DOHH2 (cell line): ENCODE results near the gene H2AZ2.

Experiments
- EZH2phosphoT487 ChIP-seq: fragments of 200-600 bp; sonication (generic); IDR thresholded peaks from 2 replicates; pipeline ENCODE4 v1.6.1; 2017; ENCODE audit warnings: borderline replicate concordance, mild to moderate bottlenecking, antibody characterized with exemption, low read length, moderate library complexity, mixed read lengths
- TF ChIP-seq, protein P1 (sequence below): fragments of 200-600 bp; sonication (generic); IDR thresholded peaks from one replicate; pipeline ENCODE4 v1.5.1; 2014; ENCODE audit warnings: antibody characterized with exemption, mild to moderate bottlenecking, low read depth, low read length; ENCODE audit not compliant: poor library complexity, severe bottlenecking

DNA sequence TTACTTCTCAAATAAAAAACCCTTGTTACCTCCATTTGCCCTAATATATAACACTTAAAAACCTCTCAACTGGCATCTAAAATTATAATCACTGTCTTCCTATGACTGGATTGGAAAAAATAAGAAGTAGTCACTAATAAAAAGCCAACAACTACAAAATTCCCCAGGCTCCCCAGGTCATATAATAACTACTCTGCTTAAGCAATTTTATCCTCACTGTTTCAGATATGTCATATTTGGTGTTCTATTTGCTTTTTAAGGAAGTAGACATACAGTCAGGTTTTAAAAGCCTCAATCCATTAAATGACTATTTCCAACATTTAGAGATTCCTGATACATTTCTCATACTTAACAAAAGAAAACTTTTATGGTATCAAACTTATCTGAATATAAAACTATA is 2.4 kb downstream of the H2AZ2 start:
- TF ChIP-seq, protein P1, sequence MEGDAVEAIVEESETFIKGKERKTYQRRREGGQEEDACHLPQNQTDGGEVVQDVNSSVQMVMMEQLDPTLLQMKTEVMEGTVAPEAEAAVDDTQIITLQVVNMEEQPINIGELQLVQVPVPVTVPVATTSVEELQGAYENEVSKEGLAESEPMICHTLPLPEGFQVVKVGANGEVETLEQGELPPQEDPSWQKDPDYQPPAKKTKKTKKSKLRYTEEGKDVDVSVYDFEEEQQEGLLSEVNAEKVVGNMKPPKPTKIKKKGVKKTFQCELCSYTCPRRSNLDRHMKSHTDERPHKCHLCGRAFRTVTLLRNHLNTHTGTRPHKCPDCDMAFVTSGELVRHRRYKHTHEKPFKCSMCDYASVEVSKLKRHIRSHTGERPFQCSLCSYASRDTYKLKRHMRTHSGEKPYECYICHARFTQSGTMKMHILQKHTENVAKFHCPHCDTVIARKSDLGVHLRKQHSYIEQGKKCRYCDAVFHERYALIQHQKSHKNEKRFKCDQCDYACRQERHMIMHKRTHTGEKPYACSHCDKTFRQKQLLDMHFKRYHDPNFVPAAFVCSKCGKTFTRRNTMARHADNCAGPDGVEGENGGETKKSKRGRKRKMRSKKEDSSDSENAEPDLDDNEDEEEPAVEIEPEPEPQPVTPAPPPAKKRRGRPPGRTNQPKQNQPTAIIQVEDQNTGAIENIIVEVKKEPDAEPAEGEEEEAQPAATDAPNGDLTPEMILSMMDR, result no peak
- no peak for TF ChIP-seq EZH2phosphoT487
